ENCODE results near the gene CDH10. TPM values are rescaled to one million over a fixed set of nuclear protein-coding genes. Genes with fewer than 3 reads are reported as not detected.

CDH10 gene
- total and polyA plus RNA-seq, 2 experiments from 2014 or later = not detected

GRCh38 chr5:24591426-24591825, 53.4 kb downstream of the CDH10 start:
- Mint-ChIP-seq H3K9me3 (no peaks in the 10 kb centered on the region), H3K36me3 (ENCODE audit: low read depth) (no peaks in the 10 kb centered on the region), H3K4me1 (no peaks in the 10 kb centered on the region), H3K27ac (no peak overlapping the region), H3K27me3 (ENCODE audit: insufficient read depth, low read depth, poor library complexity) (no peaks in the 10 kb centered on the region), H3K4me3 (no peak overlapping the region)
- H3K4me3 ChIP-seq = no peak overlapping the region
- no peaks in the 10 kb centered on the region for H3K27me3 ChIP-seq (ENCODE audit: insufficient read depth)
- H3K4me2 ChIP-seq = no peak overlapping the region
- no peak overlapping the region for H3K27ac ChIP-seq (ENCODE audit: low read depth)
- H2AFZ ChIP-seq = no peak overlapping the region
- H3K4me1 ChIP-seq (ENCODE audit: insufficient read depth) = no peaks in the 10 kb centered on the region
- DNase-seq (ENCODE audit: low spot score) (no peak), ATAC-seq (no peak)
- H3F3A ChIP-seq (replicated peaks; ENCODE audit: low read depth) = no peaks in the 10 kb centered on the region
- H3K36me3 ChIP-seq (ENCODE audit: insufficient read depth) = no peaks in the 10 kb centered on the region
- no peaks in the 10 kb centered on the region for H3K79me2 ChIP-seq (replicated peaks; ENCODE audit: insufficient read depth)
- no peak for TF ChIP-seq REST (IDR thresholded peaks at IDR 0.05; ENCODE audit: unreplicated experiment)
- TF ChIP-seq POLR2AphosphoS5 (IDR thresholded peaks at IDR 0.05; ENCODE audit: low read depth) = no peak
- no peak for TF ChIP-seq JUNB (IDR thresholded peaks at IDR 0.05; ENCODE audit: unreplicated experiment)
- TF ChIP-seq ZNF114 (CRISPR knock-in tag; IDR thresholded peaks at IDR 0.05) = no peak
- TF ChIP-seq NANOG (IDR thresholded peaks at IDR 0.05; ENCODE audit: borderline replicate concordance) = no peak
- H3K9me2 ChIP-seq (ENCODE audit: insufficient read depth) = no peaks in the 10 kb centered on the region
- no peaks in the 10 kb centered on the region for H4K20me1 ChIP-seq (replicated peaks; ENCODE audit: insufficient read depth)

- Histone ChIP-seq H3K4me3 (no peak overlapping the region), H3K36me3 (ENCODE audit: insufficient read depth) (no peaks in the 10 kb centered on the region), H2AFZ (no peak overlapping the region), H4K20me1 (replicated peaks; ENCODE audit: insufficient read depth) (no peaks in the 10 kb centered on the region), H3K4me1 (ENCODE audit: insufficient read depth) (no peaks in the 10 kb centered on the region), H3K9me2 (ENCODE audit: insufficient read depth) (no peaks in the 10 kb centered on the region), H3K4me2 (no peak overlapping the region), H3K27ac (ENCODE audit: low read depth) (no peak overlapping the region), H3K79me2 (replicated peaks; ENCODE audit: insufficient read depth) (no peaks in the 10 kb centered on the region), H3F3A (replicated peaks; ENCODE audit: low read depth) (no peaks in the 10 kb centered on the region), H3K27me3 (ENCODE audit: insufficient read depth) (no peaks in the 10 kb centered on the region)
- ATAC-seq (no peak), DNase-seq (ENCODE audit: low spot score) (no peak)
- Mint-ChIP-seq H3K27ac (no peak overlapping the region), H3K4me1 (no peaks in the 10 kb centered on the region), H3K27me3 (ENCODE audit: insufficient read depth, low read depth, poor library complexity) (no peaks in the 10 kb centered on the region), H3K9me3 (no peaks in the 10 kb centered on the region), H3K36me3 (ENCODE audit: low read depth) (no peaks in the 10 kb centered on the region), H3K4me3 (no peak overlapping the region)
- TF ChIP-seq CTCF (conservative IDR thresholded peaks at IDR 0.05; ENCODE audit: low read depth in 2 of 2) = no peak
- no peak for TF ChIP-seq ZNF114 (CRISPR knock-in tag; IDR thresholded peaks at IDR 0.05)
- TF ChIP-seq STAT1 (IDR thresholded peaks at IDR 0.05; ENCODE audit: unreplicated experiment) = no peak
- no peak for TF ChIP-seq ZNF331 (CRISPR knock-in tag; IDR thresholded peaks at IDR 0.05; ENCODE audit: low read depth)
- TF ChIP-seq CREB1 (CRISPR knock-in tag; IDR thresholded peaks at IDR 0.05; ENCODE audit: low read depth) = no peak
- no peak for TF ChIP-seq ZNF462 (CRISPR knock-in tag; IDR thresholded peaks at IDR 0.05)
These were observed 55.2 kb downstream of the CDH10 start for GRCh38 chr5:24589566-24589965.
